ENCODE measurements around the gene PRDM16. TPM values are rescaled to one million over a fixed set of nuclear protein-coding genes. Genes with fewer than 3 reads are reported as not detected.

The PRDM16 gene
- polyA plus RNA-seq, 3 donors = not detected

DNA sequence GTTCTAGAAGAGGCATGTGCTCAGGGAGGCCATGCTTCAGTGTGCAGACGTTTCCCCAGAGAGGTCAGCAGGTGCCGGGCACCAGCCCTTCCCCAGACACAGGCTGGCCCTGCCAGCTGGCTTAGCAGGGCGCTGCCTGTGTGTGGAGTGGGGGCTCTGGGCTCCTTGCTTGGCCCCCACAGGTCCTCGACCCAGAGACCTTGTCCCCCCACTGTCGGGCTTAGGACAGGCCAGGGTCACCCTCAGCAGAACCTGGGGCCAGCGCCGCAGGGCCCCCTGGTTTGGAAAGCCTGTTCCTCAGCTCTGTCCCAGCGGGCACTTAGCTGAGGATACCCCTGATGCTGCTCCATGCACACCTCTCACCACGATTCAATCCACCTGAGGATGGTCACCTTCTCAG, 213.2 kb downstream of the PRDM16 start:
- Histone ChIP-seq H2AFZ (ENCODE audit: insufficient read depth, low read depth, low read length, poor library complexity, severe bottlenecking) (no peak overlapping the region), H3K9ac (ENCODE audit: insufficient read depth, low read length, poor library complexity, severe bottlenecking) (no peak overlapping the region), H3K36me3 (replicated peaks in 1 of 2; ENCODE audit: control insufficient read depth in 1 of 2, insufficient read depth in 2 of 2, low read length in 2 of 2) (no peaks in the 10 kb centered on the region), H3K4me3 (replicated peaks in 1 of 3; ENCODE audit: low read depth in 2 of 3, low read length in 3 of 3) (no peak overlapping the region), H3K27me3 (ENCODE audit: control insufficient read depth in 2 of 2, insufficient read depth in 2 of 2, low read length in 2 of 2) (no peaks in the 10 kb centered on the region), H3K4me1 (ENCODE audit: control insufficient read depth in 1 of 2, insufficient read depth in 2 of 2, low read length in 2 of 2) (no peaks in the 10 kb centered on the region), H3K4me2 (replicated peaks; ENCODE audit: extremely low read depth, low read length, poor library complexity, severe bottlenecking) (no peak overlapping the region), H4K20me1 (ENCODE audit: insufficient read depth, low read length) (no peaks in the 10 kb centered on the region), H3K9me3 (replicated peaks in 1 of 2; ENCODE audit: control insufficient read depth in 1 of 2, insufficient read depth in 1 of 2, low read length in 2 of 2) (no peaks in the 10 kb centered on the region), H3K27ac (ENCODE audit: low read depth in 1 of 2, low read length in 2 of 2) (no peak overlapping the region), H3K79me2 (ENCODE audit: insufficient read depth, low read length) (no peaks in the 10 kb centered on the region)
- Mint-ChIP-seq H3K4me3 (no peak overlapping the region), H3K4me1 (no peaks in the 10 kb centered on the region), H3K36me3 (no peaks in the 10 kb centered on the region), H3K9me3 (no peaks in the 10 kb centered on the region), H3K27ac (no peak overlapping the region), H3K27me3 (ENCODE audit: low read depth in 3 of 3) (peaks cover 0 to 10% (median 4%) of the 10 kb centered on the region in 3 donors)
- WGBS (ENCODE audit: insufficient coverage) = 83% methylated on average over 7 of the region's 9 CpGs
- TF ChIP-seq, protein P1, sequence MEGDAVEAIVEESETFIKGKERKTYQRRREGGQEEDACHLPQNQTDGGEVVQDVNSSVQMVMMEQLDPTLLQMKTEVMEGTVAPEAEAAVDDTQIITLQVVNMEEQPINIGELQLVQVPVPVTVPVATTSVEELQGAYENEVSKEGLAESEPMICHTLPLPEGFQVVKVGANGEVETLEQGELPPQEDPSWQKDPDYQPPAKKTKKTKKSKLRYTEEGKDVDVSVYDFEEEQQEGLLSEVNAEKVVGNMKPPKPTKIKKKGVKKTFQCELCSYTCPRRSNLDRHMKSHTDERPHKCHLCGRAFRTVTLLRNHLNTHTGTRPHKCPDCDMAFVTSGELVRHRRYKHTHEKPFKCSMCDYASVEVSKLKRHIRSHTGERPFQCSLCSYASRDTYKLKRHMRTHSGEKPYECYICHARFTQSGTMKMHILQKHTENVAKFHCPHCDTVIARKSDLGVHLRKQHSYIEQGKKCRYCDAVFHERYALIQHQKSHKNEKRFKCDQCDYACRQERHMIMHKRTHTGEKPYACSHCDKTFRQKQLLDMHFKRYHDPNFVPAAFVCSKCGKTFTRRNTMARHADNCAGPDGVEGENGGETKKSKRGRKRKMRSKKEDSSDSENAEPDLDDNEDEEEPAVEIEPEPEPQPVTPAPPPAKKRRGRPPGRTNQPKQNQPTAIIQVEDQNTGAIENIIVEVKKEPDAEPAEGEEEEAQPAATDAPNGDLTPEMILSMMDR (IDR thresholded peaks at IDR 0.05) = no peak
- intact Hi-C loops (cut with micrococcal nuclease) = no loop called here
- DNase-seq = no peak

DNA sequence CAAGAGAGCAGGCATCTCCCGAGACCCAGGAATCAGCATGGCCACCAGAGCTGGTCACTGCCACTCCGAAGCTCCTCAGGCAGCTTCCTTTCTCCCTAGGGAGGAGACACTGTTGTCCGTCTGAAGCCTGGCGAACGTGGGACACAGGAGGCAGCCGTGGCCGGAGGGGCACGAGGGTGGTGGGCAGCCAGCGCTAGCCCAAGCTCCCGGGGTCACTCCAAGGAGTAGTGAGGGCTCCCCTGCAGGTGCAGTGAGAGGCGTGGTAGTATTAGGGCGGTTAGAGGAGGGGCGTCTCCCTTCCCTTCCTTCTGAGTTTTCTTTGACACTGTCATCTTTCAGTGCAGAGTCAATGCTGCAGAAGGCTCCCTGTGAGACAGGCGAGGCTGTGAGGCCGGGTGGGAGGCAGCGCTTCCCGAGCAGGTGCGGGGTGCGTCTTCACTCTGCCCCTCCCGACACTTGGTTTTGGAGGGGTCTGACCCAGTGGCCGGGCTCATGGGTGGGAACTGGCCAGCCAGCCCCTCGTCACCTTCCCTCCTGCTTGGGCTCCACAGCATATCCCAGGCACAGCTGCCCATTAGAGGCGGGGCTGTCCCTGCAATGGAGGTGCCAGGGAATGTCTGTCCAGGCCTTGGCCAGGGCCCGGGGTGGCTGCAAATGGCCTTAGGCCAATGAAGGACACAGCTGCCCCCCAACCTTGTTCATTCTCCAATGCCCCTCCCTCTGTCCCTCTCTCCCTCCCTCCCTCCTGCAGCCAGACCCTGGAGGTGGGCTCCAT, 213.8 kb downstream of the PRDM16 start:
- Histone ChIP-seq H2AFZ (ENCODE audit: insufficient read depth, low read depth, low read length, poor library complexity, severe bottlenecking) (no peak overlapping the region), H3K36me3 (replicated peaks in 1 of 2; ENCODE audit: control insufficient read depth in 1 of 2, insufficient read depth in 2 of 2, low read length in 2 of 2) (no peaks in the 10 kb centered on the region), H3K27me3 (ENCODE audit: control insufficient read depth in 2 of 2, insufficient read depth in 2 of 2, low read length in 2 of 2) (no peaks in the 10 kb centered on the region), H3K79me2 (ENCODE audit: insufficient read depth, low read length) (no peaks in the 10 kb centered on the region), H4K20me1 (ENCODE audit: insufficient read depth, low read length) (no peaks in the 10 kb centered on the region), H3K4me2 (replicated peaks; ENCODE audit: extremely low read depth, low read length, poor library complexity, severe bottlenecking) (no peak overlapping the region), H3K4me1 (ENCODE audit: control insufficient read depth in 1 of 2, insufficient read depth in 2 of 2, low read length in 2 of 2) (no peaks in the 10 kb centered on the region), H3K4me3 (replicated peaks in 1 of 3; ENCODE audit: low read depth in 2 of 3, low read length in 3 of 3) (no peak overlapping the region), H3K9me3 (replicated peaks in 1 of 2; ENCODE audit: control insufficient read depth in 1 of 2, insufficient read depth in 1 of 2, low read length in 2 of 2) (no peaks in the 10 kb centered on the region), H3K27ac (ENCODE audit: low read depth in 1 of 2, low read length in 2 of 2) (no peak overlapping the region), H3K9ac (ENCODE audit: insufficient read depth, low read length, poor library complexity, severe bottlenecking) (no peak overlapping the region)
- WGBS (ENCODE audit: insufficient coverage) = 89% methylated on average over 12 of the region's 24 CpGs
- Mint-ChIP-seq H3K4me3 (no peak overlapping the region), H3K36me3 (no peaks in the 10 kb centered on the region), H3K27me3 (ENCODE audit: low read depth in 3 of 3) (peaks cover 0 to 10% (median 4%) of the 10 kb centered on the region in 3 donors), H3K9me3 (no peaks in the 10 kb centered on the region), H3K4me1 (no peaks in the 10 kb centered on the region), H3K27ac (no peak overlapping the region)
- intact Hi-C loops (cut with micrococcal nuclease) = no loop called here
- DNase-seq = no peak
- TF ChIP-seq, protein P1 (IDR thresholded peaks at IDR 0.05) = no peak

Data from CD14-positive monocyte (primary cell).